ENCODE results near the gene KCP. TPM values are rescaled to one million over a fixed set of nuclear protein-coding genes. Genes with fewer than 3 reads are reported as not detected.
A peak's percentile ranks its signal among the peaks of the same experiment; 100 is the strongest.

The KCP gene
- total RNA-seq, 1 donor from 2014 or later, result 1.5 TPM

DNA sequence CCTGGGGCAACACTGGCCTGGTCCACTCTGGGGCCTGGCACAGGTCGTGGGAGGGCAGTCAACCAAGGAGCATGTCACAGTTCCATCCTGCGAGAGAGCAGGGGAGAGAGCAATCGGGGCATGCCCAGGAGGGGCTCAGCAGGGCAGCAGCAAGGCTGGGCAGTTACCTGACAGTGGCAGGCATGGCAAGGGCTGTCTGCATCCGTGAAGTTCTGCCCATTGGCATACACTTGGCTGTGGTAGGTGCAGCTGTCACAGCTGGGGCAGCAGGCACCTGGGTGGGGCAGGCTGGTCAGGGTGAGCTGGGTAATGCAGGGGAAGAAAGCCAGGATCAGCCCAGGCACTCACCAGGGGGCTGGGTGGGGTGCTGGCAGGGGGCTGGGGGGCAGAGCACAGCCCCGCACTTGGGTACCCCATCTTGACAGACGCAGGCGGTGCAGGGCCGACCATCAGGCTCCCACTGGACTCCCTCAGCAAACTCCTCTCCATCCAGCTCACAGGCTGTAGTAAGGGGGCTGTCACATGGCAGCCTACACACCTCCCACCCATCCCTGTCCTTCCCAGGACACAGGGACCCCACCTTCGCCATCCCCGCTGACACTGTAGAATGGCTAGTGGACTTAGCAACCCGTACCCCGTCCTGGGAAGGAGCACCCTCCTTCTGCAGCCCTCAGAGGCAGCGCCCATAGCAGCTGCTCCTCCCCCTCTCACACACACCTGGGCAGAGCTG is 17.8 kb downstream of the KCP start:
- H3K4me3 Mint-ChIP-seq (ENCODE audit: unreplicated experiment), result no peak overlapping the region
- peaks cover 2% of the 10 kb centered on the region for H3K27me3 Mint-ChIP-seq (ENCODE audit: low read depth)
- peaks cover under 1% of the 10 kb centered on the region for H3K4me1 Mint-ChIP-seq (ENCODE audit: low read depth)
- peak; percentile 87 for DNase-seq (ENCODE audit: low spot score)
- no peak for TF ChIP-seq CTCF (IDR thresholded peaks at IDR 0.05)
- no peaks in the 10 kb centered on the region for H3K9me3 Mint-ChIP-seq (ENCODE audit: low read depth)
- H3K27ac Mint-ChIP-seq (ENCODE audit: unreplicated experiment), result no peak overlapping the region
- H3K36me3 Mint-ChIP-seq (ENCODE audit: low read depth), result no peaks in the 10 kb centered on the region

GRCh38 chr7:128891942-128892269 is 18.6 kb downstream of the KCP start:
- H3K4me3 Mint-ChIP-seq (ENCODE audit: unreplicated experiment), result no peak overlapping the region
- H3K27ac Mint-ChIP-seq (ENCODE audit: unreplicated experiment), result no peak overlapping the region
- no peaks in the 10 kb centered on the region for H3K4me1 Mint-ChIP-seq (ENCODE audit: low read depth)
- peaks cover 2% of the 10 kb centered on the region for H3K27me3 Mint-ChIP-seq (ENCODE audit: low read depth)
- no peaks in the 10 kb centered on the region for H3K9me3 Mint-ChIP-seq (ENCODE audit: low read depth)
- no peak for TF ChIP-seq CTCF (IDR thresholded peaks at IDR 0.05)
- no peaks in the 10 kb centered on the region for H3K36me3 Mint-ChIP-seq (ENCODE audit: low read depth)
- DNase-seq (ENCODE audit: low spot score), result no peak

GRCh38 chr7:128891110-128891941 is 19.2 kb downstream of the KCP start:
- Mint-ChIP-seq H3K27me3 (ENCODE audit: low read depth) (peaks cover 2% of the 10 kb centered on the region), H3K27ac (ENCODE audit: unreplicated experiment) (no peak overlapping the region), H3K9me3 (ENCODE audit: low read depth) (no peaks in the 10 kb centered on the region), H3K4me1 (ENCODE audit: low read depth) (no peaks in the 10 kb centered on the region), H3K4me3 (ENCODE audit: unreplicated experiment) (no peak overlapping the region), H3K36me3 (ENCODE audit: low read depth) (no peaks in the 10 kb centered on the region)
- TF ChIP-seq CTCF (IDR thresholded peaks at IDR 0.05), result peak; percentile 50
- peak; percentile 92 for DNase-seq (ENCODE audit: low spot score)

GRCh38 chr7:128890306-128891109 is 20.0 kb downstream of the KCP start:
- TF ChIP-seq CTCF (IDR thresholded peaks at IDR 0.05), result no peak
- DNase-seq (ENCODE audit: low spot score), result peak; percentile 84
- Mint-ChIP-seq H3K4me1 (ENCODE audit: low read depth) (no peaks in the 10 kb centered on the region), H3K27ac (ENCODE audit: unreplicated experiment) (no peak overlapping the region), H3K4me3 (ENCODE audit: unreplicated experiment) (no peak overlapping the region), H3K27me3 (ENCODE audit: low read depth) (peaks cover 3% of the 10 kb centered on the region), H3K9me3 (ENCODE audit: low read depth) (no peaks in the 10 kb centered on the region), H3K36me3 (ENCODE audit: low read depth) (no peaks in the 10 kb centered on the region)

- no peak overlapping the region for H3K4me3 Mint-ChIP-seq (ENCODE audit: unreplicated experiment)
- H3K27ac Mint-ChIP-seq (ENCODE audit: unreplicated experiment), result no peak overlapping the region
- TF ChIP-seq CTCF (IDR thresholded peaks at IDR 0.05), result no peak
- H3K36me3 Mint-ChIP-seq (ENCODE audit: low read depth), result no peaks in the 10 kb centered on the region
- H3K9me3 Mint-ChIP-seq (ENCODE audit: low read depth), result no peaks in the 10 kb centered on the region
- peak; percentile 34 for DNase-seq (ENCODE audit: low spot score)
- peaks cover 3% of the 10 kb centered on the region for H3K27me3 Mint-ChIP-seq (ENCODE audit: low read depth)
- no peaks in the 10 kb centered on the region for H3K4me1 Mint-ChIP-seq (ENCODE audit: low read depth)
Observed at GRCh38 chr7:128889121-128889520, 21.4 kb downstream of the KCP start.

Measured in chondrocyte (in vitro differentiated cells).